ENCODE data around the gene MRPL34. TPM values are rescaled to one million over a fixed set of nuclear protein-coding genes. Genes with fewer than 3 reads are reported as not detected.
A peak's percentile ranks its signal among the peaks of the same experiment; 100 is the strongest.

The MRPL34 gene
- total and polyA plus RNA-seq, 9 of the 15 experiments (the other 6 are each of a cell fraction or from before 2014, with no cell fraction given), result 11.5 to 256 (median 72.5) TPM

DNA sequence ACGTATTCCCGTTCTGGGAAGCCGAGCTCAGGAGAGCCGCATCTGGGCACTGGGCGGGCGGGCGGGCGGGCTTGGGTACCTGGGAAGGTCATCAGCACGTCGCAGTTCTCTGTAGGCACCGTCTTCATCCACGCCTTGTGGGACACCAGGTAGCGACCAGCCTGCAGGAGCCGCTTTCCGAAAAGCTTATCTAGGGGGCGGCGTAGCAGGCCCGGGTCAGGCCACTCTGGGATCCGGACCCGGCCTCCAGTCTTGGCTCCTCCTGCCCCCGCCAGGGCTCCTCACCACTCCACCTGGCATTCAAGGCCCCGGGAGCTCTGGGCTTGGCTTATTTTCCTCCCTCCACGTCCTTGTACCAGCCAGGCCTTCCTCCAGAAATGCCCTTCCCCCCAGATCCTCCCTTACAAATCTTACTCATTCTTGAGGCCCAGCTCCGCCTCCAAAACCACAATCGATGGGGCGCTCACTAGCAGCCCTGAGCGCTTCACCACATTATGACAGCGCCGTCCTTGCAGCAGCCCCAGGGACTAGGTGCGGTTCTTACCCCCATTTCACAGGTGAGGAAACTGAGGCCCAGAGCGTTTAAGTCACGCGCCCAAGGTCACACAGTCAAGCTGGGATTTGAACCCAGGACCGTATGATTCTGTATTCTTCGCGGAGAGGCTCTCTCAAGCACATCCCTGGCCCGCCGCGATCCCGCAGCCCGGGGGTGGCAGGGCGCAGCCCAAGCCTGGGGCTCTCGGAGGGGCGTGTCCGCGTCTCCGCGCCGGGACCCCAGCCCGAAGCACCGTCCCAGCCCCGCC lies 28.1 kb downstream of the MRPL34 start (continued):
- no peak for TF ChIP-seq HNRNPUL1 (IDR thresholded peaks at IDR 0.05; ENCODE audit: low read length)
- TF ChIP-seq JUNB (CRISPR knock-in tag; conservative IDR thresholded peaks at IDR 0.05), result no peak; the same call in 1 of the 2 replicates
- peak; percentile 100 for TF ChIP-seq ESRRA (IDR thresholded peaks at IDR 0.05; ENCODE audit: borderline replicate concordance, low read depth)
- no peak for TF ChIP-seq NFXL1 (CRISPR knock-in tag; IDR thresholded peaks at IDR 0.05)
- TF ChIP-seq CEBPG (CRISPR knock-in tag; IDR thresholded peaks at IDR 0.05), result peak; percentile 48; the same call in 1 of the 2 replicates
- no peak for TF ChIP-seq CEBPG (tag; conservative IDR thresholded peaks at IDR 0.05 in 1 of 2, IDR thresholded peaks at IDR 0.05 in 1 of 2)
- 0 out of 2 replicates have a peak, but pooled peaks have one; percentile 4 for TF ChIP-seq HIVEP1 (CRISPR knock-in tag; IDR thresholded peaks at IDR 0.05)
- TF ChIP-seq, protein P1, sequence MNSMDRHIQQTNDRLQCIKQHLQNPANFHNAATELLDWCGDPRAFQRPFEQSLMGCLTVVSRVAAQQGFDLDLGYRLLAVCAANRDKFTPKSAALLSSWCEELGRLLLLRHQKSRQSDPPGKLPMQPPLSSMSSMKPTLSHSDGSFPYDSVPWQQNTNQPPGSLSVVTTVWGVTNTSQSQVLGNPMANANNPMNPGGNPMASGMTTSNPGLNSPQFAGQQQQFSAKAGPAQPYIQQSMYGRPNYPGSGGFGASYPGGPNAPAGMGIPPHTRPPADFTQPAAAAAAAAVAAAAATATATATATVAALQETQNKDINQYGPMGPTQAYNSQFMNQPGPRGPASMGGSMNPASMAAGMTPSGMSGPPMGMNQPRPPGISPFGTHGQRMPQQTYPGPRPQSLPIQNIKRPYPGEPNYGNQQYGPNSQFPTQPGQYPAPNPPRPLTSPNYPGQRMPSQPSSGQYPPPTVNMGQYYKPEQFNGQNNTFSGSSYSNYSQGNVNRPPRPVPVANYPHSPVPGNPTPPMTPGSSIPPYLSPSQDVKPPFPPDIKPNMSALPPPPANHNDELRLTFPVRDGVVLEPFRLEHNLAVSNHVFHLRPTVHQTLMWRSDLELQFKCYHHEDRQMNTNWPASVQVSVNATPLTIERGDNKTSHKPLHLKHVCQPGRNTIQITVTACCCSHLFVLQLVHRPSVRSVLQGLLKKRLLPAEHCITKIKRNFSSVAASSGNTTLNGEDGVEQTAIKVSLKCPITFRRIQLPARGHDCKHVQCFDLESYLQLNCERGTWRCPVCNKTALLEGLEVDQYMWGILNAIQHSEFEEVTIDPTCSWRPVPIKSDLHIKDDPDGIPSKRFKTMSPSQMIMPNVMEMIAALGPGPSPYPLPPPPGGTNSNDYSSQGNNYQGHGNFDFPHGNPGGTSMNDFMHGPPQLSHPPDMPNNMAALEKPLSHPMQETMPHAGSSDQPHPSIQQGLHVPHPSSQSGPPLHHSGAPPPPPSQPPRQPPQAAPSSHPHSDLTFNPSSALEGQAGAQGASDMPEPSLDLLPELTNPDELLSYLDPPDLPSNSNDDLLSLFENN (IDR thresholded peaks at IDR 0.05; ENCODE audit: low read depth in 2 of 2, low read length in 2 of 2), result peak in 1 of 2 experiments; percentile 52; a peak in 1 of 4 replicates
- peak in 1 of 2 experiments; percentile 75; a peak in 2 of 4 replicates for TF ChIP-seq TRIM24 (IDR thresholded peaks at IDR 0.05)
- TF ChIP-seq NONO (IDR thresholded peaks at IDR 0.05; ENCODE audit: low read depth in 2 of 2, low read length in 1 of 2), result no peak
- TF ChIP-seq, protein P2, sequence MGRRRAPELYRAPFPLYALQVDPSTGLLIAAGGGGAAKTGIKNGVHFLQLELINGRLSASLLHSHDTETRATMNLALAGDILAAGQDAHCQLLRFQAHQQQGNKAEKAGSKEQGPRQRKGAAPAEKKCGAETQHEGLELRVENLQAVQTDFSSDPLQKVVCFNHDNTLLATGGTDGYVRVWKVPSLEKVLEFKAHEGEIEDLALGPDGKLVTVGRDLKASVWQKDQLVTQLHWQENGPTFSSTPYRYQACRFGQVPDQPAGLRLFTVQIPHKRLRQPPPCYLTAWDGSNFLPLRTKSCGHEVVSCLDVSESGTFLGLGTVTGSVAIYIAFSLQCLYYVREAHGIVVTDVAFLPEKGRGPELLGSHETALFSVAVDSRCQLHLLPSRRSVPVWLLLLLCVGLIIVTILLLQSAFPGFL (CRISPR knock-in tag; IDR thresholded peaks at IDR 0.05), result no peak
- TF ChIP-seq PHF8 (IDR thresholded peaks at IDR 0.05; ENCODE audit: borderline replicate concordance, low read length), result no peak
- TF ChIP-seq, protein P3, sequence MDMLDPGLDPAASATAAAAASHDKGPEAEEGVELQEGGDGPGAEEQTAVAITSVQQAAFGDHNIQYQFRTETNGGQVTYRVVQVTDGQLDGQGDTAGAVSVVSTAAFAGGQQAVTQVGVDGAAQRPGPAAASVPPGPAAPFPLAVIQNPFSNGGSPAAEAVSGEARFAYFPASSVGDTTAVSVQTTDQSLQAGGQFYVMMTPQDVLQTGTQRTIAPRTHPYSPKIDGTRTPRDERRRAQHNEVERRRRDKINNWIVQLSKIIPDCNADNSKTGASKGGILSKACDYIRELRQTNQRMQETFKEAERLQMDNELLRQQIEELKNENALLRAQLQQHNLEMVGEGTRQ (CRISPR knock-in tag; IDR thresholded peaks at IDR 0.05), result no peak
- TF ChIP-seq, protein P4, sequence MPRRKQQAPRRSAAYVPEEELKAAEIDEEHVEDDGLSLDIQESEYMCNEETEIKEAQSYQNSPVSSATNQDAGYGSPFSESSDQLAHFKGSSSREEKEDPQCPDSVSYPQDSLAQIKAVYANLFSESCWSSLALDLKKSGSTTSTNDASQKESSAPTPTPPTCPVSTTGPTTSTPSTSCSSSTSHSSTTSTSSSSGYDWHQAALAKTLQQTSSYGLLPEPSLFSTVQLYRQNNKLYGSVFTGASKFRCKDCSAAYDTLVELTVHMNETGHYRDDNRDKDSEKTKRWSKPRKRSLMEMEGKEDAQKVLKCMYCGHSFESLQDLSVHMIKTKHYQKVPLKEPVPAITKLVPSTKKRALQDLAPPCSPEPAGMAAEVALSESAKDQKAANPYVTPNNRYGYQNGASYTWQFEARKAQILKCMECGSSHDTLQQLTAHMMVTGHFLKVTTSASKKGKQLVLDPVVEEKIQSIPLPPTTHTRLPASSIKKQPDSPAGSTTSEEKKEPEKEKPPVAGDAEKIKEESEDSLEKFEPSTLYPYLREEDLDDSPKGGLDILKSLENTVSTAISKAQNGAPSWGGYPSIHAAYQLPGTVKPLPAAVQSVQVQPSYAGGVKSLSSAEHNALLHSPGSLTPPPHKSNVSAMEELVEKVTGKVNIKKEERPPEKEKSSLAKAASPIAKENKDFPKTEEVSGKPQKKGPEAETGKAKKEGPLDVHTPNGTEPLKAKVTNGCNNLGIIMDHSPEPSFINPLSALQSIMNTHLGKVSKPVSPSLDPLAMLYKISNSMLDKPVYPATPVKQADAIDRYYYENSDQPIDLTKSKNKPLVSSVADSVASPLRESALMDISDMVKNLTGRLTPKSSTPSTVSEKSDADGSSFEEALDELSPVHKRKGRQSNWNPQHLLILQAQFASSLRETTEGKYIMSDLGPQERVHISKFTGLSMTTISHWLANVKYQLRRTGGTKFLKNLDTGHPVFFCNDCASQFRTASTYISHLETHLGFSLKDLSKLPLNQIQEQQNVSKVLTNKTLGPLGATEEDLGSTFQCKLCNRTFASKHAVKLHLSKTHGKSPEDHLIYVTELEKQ (CRISPR knock-in tag; IDR thresholded peaks at IDR 0.05), result no peak
- peak; percentile 82 for TF ChIP-seq JUND (IDR thresholded peaks at IDR 0.05; ENCODE audit: borderline replicate concordance, low read depth, low read length)
- TF ChIP-seq JUND (tag; IDR thresholded peaks at IDR 0.05; ENCODE audit: borderline replicate concordance, low read depth, low read length), result peak; percentile 79; the same call in 2 of the 3 replicates
- TF ChIP-seq ZSCAN29 (IDR thresholded peaks at IDR 0.05), result 0 out of 2 replicates have a peak, but pooled peaks have one; percentile 35
- no peak for TF ChIP-seq ZNF174 (CRISPR knock-in tag; IDR thresholded peaks at IDR 0.05)

All from K562 (cell line).